B cell (primary cell): Measurements from ENCODE around the gene UTRN. TPM values are rescaled to one million over a fixed set of nuclear protein-coding genes. Genes with fewer than 3 reads are reported as not detected.

Experiments used
- ATAC-seq: fragments of 200-7000 bp; cut with Tn5 transposase; one replicate; pipeline ENCODE4 v1.10.0; 2021; ENCODE audit warnings: low read depth, mild to moderate bottlenecking, moderate number of reproducible peaks, moderate library complexity
- CTCF ChIA-PET: fragments of 350-600 bp; sonication (Branson Sonifier 250); formaldehyde crosslinking; loops from one replicate; lab custom pipeline; 2021; ENCODE audit warnings: antibody characterized with exemption, inconsistent platforms; lab: Charles Lee
- POLR2A ChIA-PET: fragments of 350-600 bp; sonication (Branson Sonifier 250); formaldehyde crosslinking; loops from one replicate; lab custom pipeline; 2021; ENCODE audit warnings: antibody characterized with exemption; lab: Charles Lee
- DNase-seq: peaks from one replicate; pipeline ENCODE4 v3.0.0; 2013
- H2AFZ ChIP-seq: 2 replicates; pipeline ENCODE4 v1.6.1; 2012; ENCODE audit warnings: mild to moderate bottlenecking, low read depth, low read length; ENCODE audit not compliant: insufficient read depth, poor library complexity, severe bottlenecking
- H3K27ac ChIP-seq, 2 donors: 1 replicate in 1 of 2; 2 replicates in 1 of 2; pipeline ENCODE4 v1.5.1; 2012 to 2013; ENCODE audit warnings: low read length in 2 of 2, mild to moderate bottlenecking in 2 of 2, moderate library complexity in 1 of 2
- H3K27me3 ChIP-seq, 4 experiments: fragments of 200-600 bp in 1 of 4; sonication (generic) in 1 of 4; replicated peaks in 1 of 4; 1 replicate in 2 of 4; 2 replicates in 2 of 4; pipeline versions ENCODE4 v1.6.1 to v1.7.0; 2013 to 2016; ENCODE audit warnings: low read length in 3 of 4, mild to moderate bottlenecking in 2 of 4, mixed read lengths in 1 of 4, moderate library complexity in 1 of 4; ENCODE audit not compliant: insufficient read depth in 4 of 4, control insufficient read depth in 3 of 4; ENCODE audit errors: control extremely low read depth in 1 of 4
- H3K36me3 ChIP-seq, 2 experiments: replicated peaks in 1 of 2; 1 replicate in 1 of 2; 2 replicates in 1 of 2; pipeline versions ENCODE4 v1.6.1 to v1.7.1; 2013; ENCODE audit warnings: low read length in 1 of 2; ENCODE audit not compliant: insufficient read depth in 2 of 2, control insufficient read depth in 1 of 2; ENCODE audit errors: control extremely low read depth in 1 of 2, extremely low read depth in 1 of 2
- H3K4me1 ChIP-seq, 2 donors: fragments of 200-600 bp in 1 of 2; sonication (generic) in 1 of 2; 1 replicate in 1 of 2; 2 replicates in 1 of 2; pipeline versions ENCODE4 v1.5.1 to v1.6.1; 2013 to 2017; ENCODE audit warnings: low read length in 2 of 2; ENCODE audit not compliant: control insufficient read depth in 2 of 2, insufficient read depth in 2 of 2
- H3K4me2 ChIP-seq: replicated peaks from 2 replicates; pipeline ENCODE3; 2012; ENCODE audit warnings: mild to moderate bottlenecking, low read depth, low read length; ENCODE audit not compliant: poor library complexity, severe bottlenecking
- H3K4me3 ChIP-seq, 5 experiments: fragments of 200-600 bp in 1 of 5; sonication (generic) in 1 of 5; 1 replicate in 3 of 5; 2 replicates in 2 of 5; pipeline versions ENCODE4 v1.5.1 to v1.7.0; 2011 to 2016; ENCODE audit warnings: low read length in 4 of 5, mild to moderate bottlenecking in 4 of 5, low read depth in 2 of 5, control low read depth in 1 of 5, moderate library complexity in 1 of 5; ENCODE audit not compliant: insufficient read depth in 1 of 5; ENCODE audit errors: control extremely low read depth in 1 of 5, extremely low read depth in 1 of 5
- H3K79me2 ChIP-seq: fragments of 200-600 bp; sonication (generic); one replicate; pipeline ENCODE4 v1.6.0; 2016; ENCODE audit warnings: low read length; ENCODE audit not compliant: control insufficient read depth, insufficient read depth
- H3K9ac ChIP-seq: fragments of 200-600 bp; sonication (generic); 2 replicates; pipeline ENCODE4 v1.6.1; 2017; ENCODE audit warnings: mild to moderate bottlenecking, low read length, moderate library complexity
- H3K9me3 ChIP-seq, 3 donors: one replicate each; pipeline versions ENCODE4 v1.6.1 to v1.7.1; 2013; ENCODE audit warnings: low read length in 2 of 3; ENCODE audit not compliant: control insufficient read depth in 2 of 3, insufficient read depth in 1 of 3; ENCODE audit errors: control extremely low read depth in 1 of 3
- H4K20me1 ChIP-seq: 2 replicates; pipeline ENCODE4 v1.6.0; 2012; ENCODE audit warnings: mild to moderate bottlenecking, low read length; ENCODE audit not compliant: insufficient read depth, control insufficient read depth, poor library complexity, severe bottlenecking
- H3K27ac Mint-ChIP-seq: one replicate; pipeline ENCODE4 v1.8.0; 2021; ENCODE audit warnings: mixed read lengths
- H3K27me3 Mint-ChIP-seq: one replicate; pipeline ENCODE4 v1.8.0; 2021; ENCODE audit warnings: mixed read lengths
- H3K4me1 Mint-ChIP-seq: one replicate; pipeline ENCODE4 v1.8.0; 2021; ENCODE audit warnings: mixed read lengths
- H3K4me3 Mint-ChIP-seq: one replicate; pipeline ENCODE4 v1.8.0; 2021; ENCODE audit warnings: mixed read lengths
- H3K9me3 Mint-ChIP-seq: one replicate; pipeline ENCODE4 v1.8.0; 2022; ENCODE audit warnings: mixed read lengths; ENCODE audit not compliant: insufficient read depth
- CTCF ChIP-seq: fragments of 200-600 bp; IDR thresholded peaks from one replicate; pipeline ENCODE4 v1.8.0; 2022; ENCODE audit warnings: antibody characterized with exemption, mild to moderate bottlenecking
- EZH2 ChIP-seq: IDR thresholded peaks from 2 replicates; pipeline ENCODE4 v1.6.1; 2012; ENCODE audit warnings: borderline replicate concordance, low read depth, mild to moderate bottlenecking, moderate library complexity, low read length; ENCODE audit not compliant: insufficient read depth, poor library complexity, severe bottlenecking
- WGBS: methylation state at CpG from one replicate; pipeline ENCODE4 v1.1.5; 2013; ENCODE audit warnings: missing lambda C conversion rate; ENCODE audit not compliant: insufficient coverage; 5-methylcytosine and 5-hydroxymethylcytosine counted together
- intact Hi-C: fragments of 100-400 bp; cut with micrococcal nuclease; formaldehyde crosslinking; loops from one replicate; pipeline ENCODE4 v1.10.0; 2022
- polyA plus RNA-seq: library from polyadenylated mRNA; depleted of rRNA; stranded (reverse); fragments of >200 nt; gene quantifications from 2 replicates; pipeline ENCODE4 v1.2.3, GENCODE V29; 2012
- total RNA-seq, 2 donors: library from RNA; stranded (reverse); fragments of 120-200 nt in 1 of 2; gene quantifications; 1 replicate in 1 of 2; 2 replicates in 1 of 2; pipeline versions ENCODE4 v1.2.3 to v1.2.4, GENCODE V29; 2013 to 2022

Gene UTRN
- total and polyA plus RNA-seq, 2 donors (not counting 1 experiment from before 2014, with no cell fraction given) = 40.0 to 224 TPM

DNA sequence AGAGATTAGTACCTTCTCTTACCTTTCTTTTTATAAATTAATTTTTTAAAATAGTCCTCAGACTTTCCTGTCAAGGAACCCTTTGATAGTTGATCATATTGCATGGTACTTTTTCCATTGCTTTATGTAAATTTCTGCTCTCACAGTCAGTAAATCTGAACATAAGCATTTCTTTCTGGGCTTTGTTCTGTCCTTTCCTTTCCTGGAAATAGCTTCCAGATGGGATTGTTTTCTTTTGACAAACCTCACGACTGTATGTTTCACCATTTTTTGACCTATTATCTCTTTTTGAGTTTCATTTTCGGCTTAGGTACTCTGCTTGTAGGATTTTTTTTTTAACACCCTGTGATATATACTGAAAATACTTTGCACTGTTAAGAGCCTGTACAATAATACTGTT, 32.6 kb downstream of the UTRN start:
- Mint-ChIP-seq H3K27me3 (no peaks in the 10 kb centered on the region), H3K4me1 (peaks cover 11% of the 10 kb centered on the region), H3K9me3 (no peaks in the 10 kb centered on the region), H3K4me3 (no peak overlapping the region), H3K27ac (no peak overlapping the region)
- no peaks in the 10 kb centered on the region for H3K4me1 ChIP-seq
- H3K27ac ChIP-seq = no peak overlapping the region
- H4K20me1 ChIP-seq = no peaks in the 10 kb centered on the region
- no peak overlapping the region for H2AFZ ChIP-seq
- WGBS = no CpG with 5 or more reads among the region's 2 CpGs
- POLR2A ChIA-PET = no interaction called here
- H3K9ac ChIP-seq = no peak overlapping the region
- H3K79me2 ChIP-seq = no peaks in the 10 kb centered on the region
- intact Hi-C loops = no loop called here
- CTCF ChIA-PET = no interaction called here
- ATAC-seq = no peak
- no peak overlapping the region for H3K4me2 ChIP-seq
- no peaks in the 10 kb centered on the region for H3K27me3 ChIP-seq
- no peak for DNase-seq
- H3K36me3 ChIP-seq = no peaks in the 10 kb centered on the region
- no peaks in the 10 kb centered on the region for H3K9me3 ChIP-seq
- TF ChIP-seq CTCF = no peak
- no peak for TF ChIP-seq EZH2
- H3K4me3 ChIP-seq = no peak overlapping the region

DNA sequence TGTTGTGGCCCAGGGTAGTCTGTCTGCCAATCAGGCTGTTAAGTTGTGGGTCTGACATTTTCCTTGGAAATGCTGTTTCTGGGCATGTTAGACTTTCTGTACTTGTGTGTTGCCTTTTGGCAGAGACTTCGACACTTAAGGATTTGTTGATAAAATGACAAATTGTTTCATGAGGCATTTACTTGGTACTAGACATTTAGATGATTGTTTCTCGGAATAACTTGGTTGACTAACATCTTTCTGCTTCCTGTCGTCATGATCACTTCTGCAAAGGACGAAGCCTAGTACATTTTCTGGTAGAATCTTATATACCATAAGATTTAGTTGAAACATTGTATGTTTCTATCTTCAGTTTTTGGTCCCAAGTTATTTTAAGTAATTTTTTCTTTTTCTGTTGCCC, 34.1 kb downstream of the UTRN start:
- Histone ChIP-seq H3K4me3 (no peak overlapping the region), H3K9ac (no peak overlapping the region), H3K9me3 (no peaks in the 10 kb centered on the region), H4K20me1 (no peaks in the 10 kb centered on the region), H3K27ac (no peak overlapping the region), H3K27me3 (no peaks in the 10 kb centered on the region), H3K36me3 (no peaks in the 10 kb centered on the region), H3K79me2 (no peaks in the 10 kb centered on the region), H3K4me1 (no peaks in the 10 kb centered on the region), H3K4me2 (no peak overlapping the region), H2AFZ (no peak overlapping the region)
- intact Hi-C loops = no loop called here
- Mint-ChIP-seq H3K4me3 (no peak overlapping the region), H3K27me3 (no peaks in the 10 kb centered on the region), H3K4me1 (peaks cover 11% of the 10 kb centered on the region), H3K9me3 (no peaks in the 10 kb centered on the region), H3K27ac (no peak overlapping the region)
- WGBS = 100% methylated on average over 1 of the region's 4 CpGs
- ATAC-seq (no peak), DNase-seq (no peak)
- ChIA-PET POLR2A (no interaction called here), CTCF (no interaction called here)
- TF ChIP-seq EZH2 (no peak), CTCF (no peak)
